Psoas muscle (tissue), 8 donors: ENCODE results near the gene CHODL. TPM values are rescaled to one million over a fixed set of nuclear protein-coding genes. Genes with fewer than 3 reads are reported as not detected.
A peak's percentile ranks its signal among the peaks of the same experiment; 100 is the strongest.

Experiments used
- ATAC-seq, 4 donors: fragments of 200-7000 bp; cut with Tn5 transposase; one replicate each; pipeline ENCODE4 v1.9.1; 2020; ENCODE audit warnings: moderate library complexity in 3 of 4, mild to moderate bottlenecking in 2 of 4
- DNase-seq, 2 donors: peaks; one replicate each; pipeline ENCODE4 v3.0.0-alpha.2; 2020
- H3K27ac ChIP-seq: fragments of 200-600 bp; one replicate; pipeline ENCODE4 v1.8.0; 2022
- H3K27me3 ChIP-seq, 3 donors: fragments of 200-600 bp in 1 of 3; one replicate each; pipeline versions ENCODE4 v1.6.1 to v1.8.0; 2013 to 2022; ENCODE audit warnings: low read length in 2 of 3, mild to moderate bottlenecking in 2 of 3, moderate library complexity in 1 of 3; ENCODE audit not compliant: insufficient read depth in 3 of 3
- H3K36me3 ChIP-seq, 2 donors: fragments of 200-600 bp in 1 of 2; one replicate each; pipeline versions ENCODE4 v1.6.1 to v1.8.0; 2013 to 2022; ENCODE audit warnings: low read depth in 1 of 2, mild to moderate bottlenecking in 1 of 2, moderate library complexity in 1 of 2; ENCODE audit not compliant: insufficient read depth in 1 of 2
- H3K4me1 ChIP-seq: fragments of 200-600 bp; one replicate; pipeline ENCODE4 v1.8.0; 2022
- H3K4me3 ChIP-seq: fragments of 200-600 bp; one replicate; pipeline ENCODE4 v1.8.0; 2022; ENCODE audit warnings: mild to moderate bottlenecking
- H3K9me3 ChIP-seq: fragments of 200-600 bp; one replicate; pipeline ENCODE4 v1.8.0; 2022
- WGBS, 3 donors: extraction: QIAGEN DNeasy Blood & Tissue Kit; methylation state at CpG; one replicate each; pipeline versions ENCODE4 v1.1.6 to v1.1.7; 2013; 5-methylcytosine and 5-hydroxymethylcytosine counted together
- intact Hi-C, 2 donors: fragments of 100-400 bp; cut with DNase I; formaldehyde crosslinking; loops; one replicate each; pipeline versions ENCODE4 v1.11.0 to v1.14.2; 2022
- polyA plus RNA-seq, 3 donors: library from polyadenylated mRNA; stranded (reverse); fragments of 200-250 nt; gene quantifications; one replicate each; pipeline ENCODE4 v1.2.3, GENCODE V29; 2013
- total RNA-seq, 4 donors: library from RNA; stranded (reverse); fragmentation: NEBNext Ultra II Directional in 2 of 4; extraction: Animal tissue kit (Norgen Biotek cat#: 25700) in 2 of 4; gene quantifications; one replicate each; pipeline versions ENCODE4 v1.2.1 to v1.2.4, GENCODE V29; 2021 to 2023
- TF ChIP-seq, protein P1 (sequence below): fragments of 200-600 bp; IDR thresholded peaks from one replicate; pipeline ENCODE4 v1.8.0; 2022; ENCODE audit warnings: antibody characterized with exemption
- donor health status: healthy with polysubstance abuse.
- donor health status: DM: no; HTN: no; CAD: no; lungs with moderate emphysema.
- donor health status: Bipolar disorder and iron deficiency.
- donor health status: healthy.
- donor health status: DM: yes; HTN: yes; CAD: no.
- donor health status: DM: no; HTN: no; CAD: no.
- donor health status: DM: no; HTN: no; CAD: no.
- donor health status: DM: yes; HTN: yes; CAD: no.

The CHODL gene
- total and polyA plus RNA-seq, 7 donors, result 0.34 to 1.0 (median 0.51) TPM

GRCh38 chr21:18222346-18222745, 22.3 kb upstream of the CHODL start:
- WGBS, 3 donors, result 5 to 21% (median 19%) methylated on average over 1 of the region's 1 CpG

DNA sequence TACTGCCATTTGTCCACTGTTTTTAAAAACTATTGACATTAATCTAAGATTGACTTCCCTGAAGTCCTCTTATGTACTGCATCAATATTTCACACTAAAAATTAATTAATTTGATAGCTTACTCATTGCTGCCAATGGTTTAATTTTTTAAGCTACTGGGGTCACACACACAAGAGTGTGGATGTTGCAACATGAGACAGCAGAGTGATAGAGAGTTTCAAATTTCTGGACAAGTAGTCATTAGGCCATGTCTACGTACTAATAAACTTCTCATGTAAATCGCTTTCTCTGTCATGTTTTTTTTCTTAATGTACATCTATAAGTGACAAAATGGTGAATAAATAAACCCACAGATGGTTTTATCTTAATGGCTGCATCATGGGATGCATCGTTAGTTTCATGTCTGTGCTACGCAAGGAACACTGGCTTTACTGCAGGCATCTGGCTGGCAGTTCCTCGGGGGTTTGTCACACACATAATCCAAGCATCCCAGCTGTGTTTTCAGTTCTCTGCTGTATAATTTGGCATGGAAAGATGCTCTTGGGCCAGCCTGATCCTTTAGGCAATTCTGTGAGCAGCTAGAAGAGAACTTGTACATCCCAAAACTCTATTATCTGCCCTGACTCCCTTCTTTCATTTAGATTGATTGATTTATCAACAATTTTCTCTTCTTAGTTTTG, 16.4 kb upstream of the CHODL start:
- H3K4me3 ChIP-seq, result no peak overlapping the region
- H3K36me3 ChIP-seq, result no peaks in the 10 kb centered on the region
- no peaks in the 10 kb centered on the region for H3K9me3 ChIP-seq
- no peak for DNase-seq
- intact Hi-C loops, result no loop called here
- no peak for ATAC-seq
- 19 to 33% (median 23%) methylated on average over 5 of the region's 5 CpGs for WGBS, 3 donors
- no peak overlapping the region for H3K27ac ChIP-seq
- no peaks in the 10 kb centered on the region for H3K27me3 ChIP-seq
- H3K4me1 ChIP-seq, result no peaks in the 10 kb centered on the region
- TF ChIP-seq, protein P1, sequence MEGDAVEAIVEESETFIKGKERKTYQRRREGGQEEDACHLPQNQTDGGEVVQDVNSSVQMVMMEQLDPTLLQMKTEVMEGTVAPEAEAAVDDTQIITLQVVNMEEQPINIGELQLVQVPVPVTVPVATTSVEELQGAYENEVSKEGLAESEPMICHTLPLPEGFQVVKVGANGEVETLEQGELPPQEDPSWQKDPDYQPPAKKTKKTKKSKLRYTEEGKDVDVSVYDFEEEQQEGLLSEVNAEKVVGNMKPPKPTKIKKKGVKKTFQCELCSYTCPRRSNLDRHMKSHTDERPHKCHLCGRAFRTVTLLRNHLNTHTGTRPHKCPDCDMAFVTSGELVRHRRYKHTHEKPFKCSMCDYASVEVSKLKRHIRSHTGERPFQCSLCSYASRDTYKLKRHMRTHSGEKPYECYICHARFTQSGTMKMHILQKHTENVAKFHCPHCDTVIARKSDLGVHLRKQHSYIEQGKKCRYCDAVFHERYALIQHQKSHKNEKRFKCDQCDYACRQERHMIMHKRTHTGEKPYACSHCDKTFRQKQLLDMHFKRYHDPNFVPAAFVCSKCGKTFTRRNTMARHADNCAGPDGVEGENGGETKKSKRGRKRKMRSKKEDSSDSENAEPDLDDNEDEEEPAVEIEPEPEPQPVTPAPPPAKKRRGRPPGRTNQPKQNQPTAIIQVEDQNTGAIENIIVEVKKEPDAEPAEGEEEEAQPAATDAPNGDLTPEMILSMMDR, result no peak

More at GRCh38 chr21:18222346-18222745, 22.3 kb upstream of the CHODL start:
- intact Hi-C loops, result no loop called here
- TF ChIP-seq, protein P1, result no peak
- Histone ChIP-seq H3K27me3 (no peaks in the 10 kb centered on the region), H3K9me3 (peaks cover 11% of the 10 kb centered on the region), H3K36me3 (no peaks in the 10 kb centered on the region), H3K4me3 (no peak overlapping the region), H3K4me1 (no peaks in the 10 kb centered on the region), H3K27ac (no peak overlapping the region)
- ATAC-seq (no peak), DNase-seq (no peak)

GRCh38 chr21:18235545-18235944, 9.1 kb upstream of the CHODL start:
- no peak for ATAC-seq
- intact Hi-C loops, result no loop called here
- TF ChIP-seq, protein P1, result no peak

GRCh38 chr21:18245464-18245967, 883 bp downstream of the CHODL start:
- Histone ChIP-seq H3K27me3 (peaks cover 0 to 29% (median 6%) of the 10 kb centered on the region in 3 donors), H3K4me3 (peak overlapping the region; percentile 56), H3K4me1 (no peaks in the 10 kb centered on the region), H3K9me3 (no peaks in the 10 kb centered on the region), H3K27ac (no peak overlapping the region), H3K36me3 (no peaks in the 10 kb centered on the region)
- 1 to 3% (median 2%) methylated on average over 21 to 22 of the region's 22 CpGs for WGBS, 3 donors
- TF ChIP-seq, protein P1, result no peak
- DNase-seq, result no peak
- intact Hi-C loops, result no loop called here
- peak in 1 of 4 donors; percentile 30 for ATAC-seq

More at GRCh38 chr21:18235545-18235944, 9.1 kb upstream of the CHODL start:
- Histone ChIP-seq H3K9me3 (no peaks in the 10 kb centered on the region), H3K4me3 (no peak overlapping the region), H3K27me3 (no peaks in the 10 kb centered on the region), H3K4me1 (no peaks in the 10 kb centered on the region), H3K36me3 (no peaks in the 10 kb centered on the region), H3K27ac (no peak overlapping the region)
- DNase-seq, result no peak
- WGBS, 3 donors, result 67 to 80% (median 68%) methylated on average over 1 of the region's 1 CpG
